Motor neuron (in vitro differentiated cells): ENCODE results near the gene VDAC2. TPM values are rescaled to one million over a fixed set of nuclear protein-coding genes. Genes with fewer than 3 reads are reported as not detected.
"Not testable (repeated sequence)": the region's sequence is repeated elsewhere in the genome, so short reads cannot be mapped to it uniquely, and the experiment has no call there.

Source experiments
- ATAC-seq, 8 experiments: fragments of 200-7000 bp; cut with Tn5 transposase; replicated peaks in 6 of 8; 2 replicates each; pipeline ENCODE4 v1.8.0; 2021; ENCODE audit warnings: mild to moderate bottlenecking in 8 of 8, moderate library complexity in 8 of 8
- H3K27ac ChIP-seq, 2 donors: fragments of 250-450 bp; sonication (Bioruptor Pico); 2 replicates each; pipeline ENCODE4 v1.9.0; 2021; ENCODE audit warnings: antibody characterized with exemption in 2 of 2, mild to moderate bottlenecking in 2 of 2, moderate library complexity in 1 of 2
- H3K4me1 ChIP-seq, 2 donors: fragments of 250-450 bp; sonication (Bioruptor Pico); replicated peaks in 1 of 2; 2 replicates each; pipeline ENCODE4 v1.6.1; 2021; ENCODE audit warnings: antibody characterized with exemption in 2 of 2, mild to moderate bottlenecking in 2 of 2, moderate library complexity in 1 of 2
- H3K4me3 ChIP-seq, 5 donors: fragments of 250-450 bp; sonication (Bioruptor Pico); 2 replicates each; pipeline ENCODE4 v1.9.0; 2021; ENCODE audit warnings: antibody characterized with exemption in 5 of 5, mild to moderate bottlenecking in 5 of 5, moderate library complexity in 4 of 5
- WGBS, 10 experiments: fragments of 450-650 bp; shearing (Covaris generic); methylation state at CpG; one replicate each; pipeline ENCODE4 v1.0.0; 2022; 5-methylcytosine and 5-hydroxymethylcytosine counted together
- in situ Hi-C, 9 experiments: fragments of 400-800 bp; cut with MboI; loops; one replicate each; pipeline ENCODE4 v1.15.0; 2021; ENCODE audit warnings: low sequenced_read_pairs in 9 of 9, low pct_unique_long_range_greater_than_20kb in 2 of 9; ENCODE audit not compliant: unreplicated experiment in 9 of 9
- total RNA-seq, 8 experiments: library from RNA; unstranded; fragments of 300-600 nt; gene quantifications; 2 replicates each; pipeline versions ENCODE4 v1.2.3 to v1.2.4, GENCODE V29; 2022

Gene VDAC2
- total RNA-seq, 8 experiments from 2014 or later: 198 to 262 (median 230) TPM

DNA sequence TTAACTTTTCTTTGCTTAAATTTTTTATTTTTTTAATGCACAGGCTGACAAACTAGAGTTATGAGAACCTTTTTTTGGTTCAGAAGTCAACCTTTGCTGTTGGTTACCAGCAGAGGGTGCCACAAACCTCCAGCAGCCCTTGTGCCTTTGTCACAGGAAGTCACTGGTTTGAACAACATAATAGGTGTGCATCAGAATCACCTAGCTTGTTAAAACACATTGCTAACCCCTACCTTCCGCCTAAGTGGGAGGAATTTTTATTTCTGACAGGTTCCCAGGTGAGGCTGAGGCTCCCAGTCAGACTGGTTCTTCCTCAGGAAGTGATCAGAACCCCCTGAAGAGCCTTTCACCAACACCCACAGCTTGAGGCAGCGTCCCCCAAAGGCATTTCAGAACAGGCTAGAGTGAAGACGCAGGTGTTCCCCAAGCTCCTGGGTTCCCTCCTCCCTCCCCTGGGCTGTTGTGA, 22.6 kb upstream of the VDAC2 start:
- in situ Hi-C loops: no loop called here
- H3K4me3 ChIP-seq: no peak overlapping the region
- no peaks in the 10 kb centered on the region for H3K4me1 ChIP-seq
- no peak overlapping the region for H3K27ac ChIP-seq
- WGBS, 10 experiments: 10 to 90% (median 83%) methylated on average over 1 to 2 of the region's 3 CpGs; no CpG with 5 or more reads in 5 of the 10 experiments
- ATAC-seq: peak in 4 of 8 experiments; percentile 1 to 32 (median 12)

DNA sequence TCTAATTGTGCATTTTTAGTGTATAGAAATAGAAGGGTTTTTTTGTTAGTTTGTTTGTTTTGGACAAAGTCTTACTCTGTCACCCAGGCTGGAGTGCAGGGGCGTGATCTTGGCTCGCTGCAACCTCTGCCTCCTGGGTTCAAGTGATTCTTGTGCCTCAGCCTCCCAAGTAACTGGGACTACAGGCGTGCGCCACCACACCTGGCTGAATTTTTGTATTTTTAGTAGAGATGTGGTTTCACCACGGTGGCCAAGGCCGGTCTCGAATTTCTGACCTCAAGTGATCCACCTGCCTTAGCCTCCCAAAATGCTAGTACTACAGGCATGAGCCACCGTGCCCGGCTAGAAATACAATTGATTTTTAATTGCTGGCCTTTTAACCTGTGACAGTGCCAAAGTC, 22.1 kb upstream of the VDAC2 start:
- H3K27ac ChIP-seq, ATAC-seq, H3K4me3 ChIP-seq, H3K4me1 ChIP-seq, in situ Hi-C loops: not testable (repeated sequence)
- WGBS, 10 experiments: 88 to 93% (median 92%) methylated on average over 2 to 9 of the region's 9 CpGs; no CpG with 5 or more reads in 7 of the 10 experiments

DNA sequence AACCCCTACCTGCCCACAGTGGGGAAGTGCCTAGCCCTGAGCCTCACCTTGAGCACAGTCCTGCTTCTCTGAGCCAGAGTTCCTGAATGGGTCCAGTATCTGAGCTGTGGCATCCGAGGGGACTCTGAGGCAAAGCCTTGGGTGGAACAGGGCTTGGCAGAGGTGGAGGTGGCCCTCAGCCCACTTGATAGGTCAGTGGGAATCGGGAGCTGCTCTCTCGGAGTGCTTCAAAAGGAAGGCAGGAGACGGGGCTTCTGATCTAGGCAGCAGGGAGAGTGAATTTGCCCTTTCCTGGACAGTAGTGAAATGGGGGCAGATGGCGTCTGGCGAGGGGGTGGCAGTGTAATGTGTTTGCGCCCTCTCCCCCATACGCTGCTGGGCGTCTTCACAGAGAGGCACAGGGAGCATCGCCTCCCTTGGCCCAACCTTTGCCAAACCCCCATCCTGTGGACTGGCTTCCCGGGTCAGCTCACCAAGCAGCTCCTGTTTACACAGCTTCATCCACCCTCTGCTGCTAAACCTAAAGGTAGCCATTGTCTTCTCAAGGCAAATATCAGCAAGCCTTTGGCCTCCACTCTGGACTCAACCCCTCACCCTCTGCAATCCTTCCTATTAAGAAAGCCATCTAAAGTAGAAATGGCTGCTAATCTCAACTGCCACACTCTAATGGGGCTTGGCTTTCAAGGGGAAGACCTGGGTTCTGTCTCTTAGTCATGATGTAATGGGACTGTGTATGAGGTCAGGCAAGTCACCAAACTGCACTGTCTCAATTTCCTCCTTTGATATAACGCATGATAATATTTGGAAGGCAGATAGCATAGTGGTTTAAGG, 21.1 kb upstream of the VDAC2 start:
- Histone ChIP-seq H3K4me1 (no peaks in the 10 kb centered on the region), H3K4me3 (no peak overlapping the region), H3K27ac (no peak overlapping the region)
- in situ Hi-C loops: no loop called here
- WGBS, 10 experiments: 83 to 100% (median 100%) methylated on average over 1 to 6 of the region's 12 CpGs; no CpG with 5 or more reads in 1 of the 10 experiments
- ATAC-seq: no peak

DNA sequence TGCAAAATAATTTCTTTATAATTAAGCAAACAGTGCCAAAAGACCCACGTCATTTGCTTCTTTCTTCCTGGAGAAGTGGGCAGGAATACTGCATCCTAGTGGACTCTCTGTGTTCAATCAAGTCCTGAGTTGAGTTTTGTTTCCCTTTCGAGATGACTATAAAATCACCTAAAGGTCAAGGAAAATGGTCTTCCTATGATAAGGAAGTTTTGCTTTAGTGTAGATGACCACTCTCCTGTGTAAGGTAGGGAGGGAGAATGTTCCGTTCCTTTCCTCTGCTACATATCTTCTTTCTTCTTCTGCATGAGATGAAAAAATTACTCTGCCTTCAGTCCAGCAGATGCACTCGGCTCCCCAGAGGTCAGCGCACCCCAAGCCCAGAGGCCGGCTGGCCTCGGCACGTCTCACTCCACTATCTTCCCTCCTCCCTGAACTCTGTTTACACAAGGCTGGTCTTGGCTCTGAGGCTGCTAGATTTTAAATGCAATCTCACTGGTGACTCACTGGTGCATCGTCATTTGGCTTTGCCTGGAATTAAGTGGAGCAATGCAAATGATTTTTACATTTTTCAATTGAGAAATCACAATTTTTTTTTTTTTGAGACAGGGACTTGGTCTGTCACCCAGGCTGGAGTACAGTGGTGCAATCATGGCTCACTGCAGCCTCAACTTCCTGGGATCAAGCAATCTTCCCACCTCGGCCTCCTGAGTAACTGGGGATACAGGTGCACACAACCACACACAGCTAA, 18.6 kb upstream of the VDAC2 start:
- ATAC-seq: peak; percentile 70 to 94 (median 87)
- in situ Hi-C loops: no loop called here
- no peak overlapping the region for H3K27ac ChIP-seq

DNA sequence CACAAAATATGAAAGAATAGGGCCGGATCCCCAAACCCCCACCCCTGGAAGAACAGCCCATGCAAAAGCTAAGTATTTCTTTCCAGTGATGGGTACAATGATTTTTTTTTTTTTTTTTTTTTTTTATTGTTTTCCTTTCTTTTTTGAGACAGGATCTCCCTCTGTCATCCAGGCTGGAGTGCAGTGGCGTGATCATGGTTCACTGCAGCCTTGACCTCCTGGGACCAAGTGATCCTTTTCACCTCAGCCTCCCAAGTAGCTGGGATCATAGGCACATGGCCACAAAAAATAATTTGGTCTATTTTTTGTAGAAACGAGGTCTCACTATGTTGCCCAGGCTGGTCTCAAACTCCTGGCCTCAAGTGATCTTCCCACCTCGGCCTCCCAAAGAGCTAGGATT, 16.0 kb upstream of the VDAC2 start:
- in situ Hi-C loops, H3K4me3 ChIP-seq, H3K4me1 ChIP-seq, ATAC-seq, H3K27ac ChIP-seq: not testable (repeated sequence)
- 80 to 100% (median 94%) methylated on average over 1 to 4 of the region's 4 CpGs; no CpG with 5 or more reads in 1 of the 10 experiments for WGBS, 10 experiments

More for the DNA sequence above, 18.6 kb upstream of the VDAC2 start:
- H3K4me1 ChIP-seq: no peaks in the 10 kb centered on the region
- WGBS, 10 experiments: 0 to 93% (median 67%) methylated on average over 2 to 10 of the region's 10 CpGs
- no peak overlapping the region for H3K4me3 ChIP-seq

DNA sequence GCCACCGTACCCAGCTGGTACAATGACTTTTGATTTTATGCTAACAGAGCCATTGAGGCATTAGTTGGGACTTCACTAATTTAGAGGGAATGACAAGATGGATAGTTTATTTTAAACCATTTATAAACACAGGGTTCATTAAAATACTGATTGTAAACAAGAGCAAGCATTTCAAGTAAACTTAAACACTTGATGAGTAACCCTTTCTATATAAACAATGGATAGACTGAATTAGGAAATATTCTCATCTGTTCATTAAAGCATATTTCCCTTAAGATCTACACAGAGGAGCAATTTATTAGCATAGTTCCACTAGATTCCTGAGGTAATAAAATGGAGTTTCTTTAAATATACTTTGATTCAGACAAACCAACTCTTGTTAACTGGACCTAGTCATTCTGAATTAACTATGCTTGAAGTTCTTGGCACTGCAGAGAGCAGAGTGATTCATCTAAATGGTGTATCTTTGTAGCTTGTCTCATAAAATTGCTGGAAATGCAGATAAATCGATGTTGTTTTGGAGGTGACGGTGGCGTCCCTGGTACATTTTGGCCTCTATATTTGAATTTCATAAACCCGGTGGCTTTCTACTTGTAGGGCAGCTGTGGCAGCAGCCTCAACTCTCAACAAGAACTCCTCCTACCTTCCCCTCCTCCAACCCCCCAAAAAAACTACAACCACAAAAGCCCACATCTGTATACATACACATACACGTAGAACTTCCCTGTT, 15.4 kb upstream of the VDAC2 start:
- peak in 1 of 8 experiments; percentile 5 for ATAC-seq
- 39 to 100% (median 100%) methylated on average over 1 to 5 of the region's 6 CpGs; no CpG with 5 or more reads in 1 of the 10 experiments for WGBS, 10 experiments
- no peaks in the 10 kb centered on the region for H3K4me1 ChIP-seq
- in situ Hi-C loops: no loop called here
- H3K4me3 ChIP-seq: no peak overlapping the region
- no peak overlapping the region for H3K27ac ChIP-seq

DNA sequence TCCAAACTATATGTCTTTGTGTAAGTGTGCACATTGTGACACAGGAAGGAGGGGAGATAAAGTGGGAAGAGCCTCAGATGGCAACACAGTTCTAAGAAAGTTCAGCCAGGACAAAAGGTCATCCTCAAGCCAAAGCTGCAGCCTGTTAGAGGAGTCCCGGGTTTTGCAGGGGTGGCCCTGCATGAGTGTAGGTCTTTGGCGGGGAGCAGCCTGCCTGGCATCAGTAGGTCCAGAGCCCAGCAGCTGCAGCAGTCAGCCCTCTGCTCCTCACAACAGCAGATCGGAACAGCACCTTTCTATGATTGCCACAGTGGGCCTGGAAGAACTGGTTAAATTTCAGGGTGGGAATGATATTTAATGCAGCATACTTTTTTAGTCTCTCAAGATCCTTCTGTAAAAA, 13.5 kb upstream of the VDAC2 start:
- ATAC-seq: no peak
- no peak overlapping the region for H3K27ac ChIP-seq
- in situ Hi-C loops: no loop called here

DNA sequence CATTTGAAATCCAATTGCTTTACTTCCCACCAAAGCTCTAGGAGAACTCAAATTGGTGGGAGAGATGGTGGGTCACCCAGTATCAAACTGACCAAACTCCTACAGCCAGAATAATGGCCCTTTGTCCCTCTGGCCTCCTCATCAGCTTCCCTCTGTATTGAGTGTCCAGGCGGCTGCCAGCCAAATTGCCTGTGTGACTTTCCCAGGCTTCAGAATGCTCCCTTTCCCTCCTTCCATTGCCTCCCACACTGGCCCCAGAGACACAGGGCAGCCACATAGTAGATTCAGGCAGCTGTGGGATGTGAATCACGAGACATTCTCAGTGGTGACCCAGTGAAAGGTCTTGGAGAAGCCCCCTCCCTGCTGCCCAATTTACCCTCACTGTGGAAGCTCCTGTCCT, 12.7 kb upstream of the VDAC2 start:
- no peak overlapping the region for H3K4me3 ChIP-seq
- in situ Hi-C loops: no loop called here
- H3K27ac ChIP-seq: no peak overlapping the region
- WGBS, 10 experiments: 78 to 100% (median 86%) methylated on average over 1 to 2 of the region's 2 CpGs; no CpG with 5 or more reads in 6 of the 10 experiments
- ATAC-seq: no peak
- H3K4me1 ChIP-seq: no peaks in the 10 kb centered on the region

More for the DNA sequence above, 13.5 kb upstream of the VDAC2 start:
- Histone ChIP-seq H3K4me1 (no peaks in the 10 kb centered on the region), H3K4me3 (no peak overlapping the region)
- WGBS, 10 experiments: 82 to 100% (median 98%) methylated on average over 1 to 3 of the region's 3 CpGs; no CpG with 5 or more reads in 6 of the 10 experiments

DNA sequence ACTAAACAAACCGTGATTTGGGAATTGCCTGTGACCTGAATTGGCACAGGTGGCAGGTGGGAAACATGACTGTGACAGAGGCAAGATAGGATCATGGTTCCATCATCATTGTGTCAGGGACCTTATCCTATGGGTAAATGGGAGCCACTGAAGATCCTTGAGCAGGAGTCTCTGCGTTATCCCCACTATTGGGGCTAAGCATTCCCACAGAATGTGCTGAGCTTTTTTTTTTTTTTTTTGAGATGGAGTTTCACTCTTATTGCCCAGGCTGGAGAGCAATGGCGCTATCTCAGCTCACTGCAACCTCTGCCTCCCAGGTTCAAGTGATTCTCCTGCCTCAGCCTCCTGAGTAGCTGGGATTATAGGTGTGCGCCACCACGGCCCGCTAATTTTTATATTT, 10.6 kb upstream of the VDAC2 start:
- in situ Hi-C loops: not testable (repeated sequence)
- WGBS, 10 experiments: 84 to 100% (median 100%) methylated on average over 1 to 6 of the region's 6 CpGs

DNA sequence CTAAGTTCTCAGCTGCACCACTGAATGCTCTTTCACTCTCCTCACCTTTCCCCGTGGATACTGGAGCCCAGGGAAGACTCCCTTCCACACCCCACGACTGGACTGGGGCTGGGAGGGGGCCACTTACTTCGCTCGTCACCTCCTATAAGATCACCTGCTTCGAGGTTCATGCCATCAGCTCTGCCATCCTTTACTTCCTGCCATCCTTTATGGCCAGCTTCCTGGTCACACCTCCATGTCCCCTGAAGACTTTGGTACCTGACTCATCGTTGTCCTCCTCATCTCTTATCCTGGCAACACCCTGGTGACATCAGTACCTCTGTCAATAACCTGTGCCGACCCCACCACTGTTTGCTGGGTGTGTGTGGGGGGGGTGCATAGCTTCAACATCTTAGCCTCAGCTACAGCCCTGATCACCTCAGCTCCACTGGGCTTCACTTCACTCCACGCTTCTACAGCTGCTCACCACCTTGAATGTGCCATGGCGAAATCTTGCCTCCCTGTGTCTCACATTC, 8.7 kb upstream of the VDAC2 start:
- 60 to 100% (median 92%) methylated on average over 1 to 7 of the region's 9 CpGs; no CpG with 5 or more reads in 4 of the 10 experiments for WGBS, 10 experiments
- in situ Hi-C loops: no loop called here
- ATAC-seq: no peak

More for the DNA sequence above, 10.6 kb upstream of the VDAC2 start:
- not testable (repeated sequence) for ATAC-seq, H3K27ac ChIP-seq, H3K4me3 ChIP-seq, H3K4me1 ChIP-seq

DNA sequence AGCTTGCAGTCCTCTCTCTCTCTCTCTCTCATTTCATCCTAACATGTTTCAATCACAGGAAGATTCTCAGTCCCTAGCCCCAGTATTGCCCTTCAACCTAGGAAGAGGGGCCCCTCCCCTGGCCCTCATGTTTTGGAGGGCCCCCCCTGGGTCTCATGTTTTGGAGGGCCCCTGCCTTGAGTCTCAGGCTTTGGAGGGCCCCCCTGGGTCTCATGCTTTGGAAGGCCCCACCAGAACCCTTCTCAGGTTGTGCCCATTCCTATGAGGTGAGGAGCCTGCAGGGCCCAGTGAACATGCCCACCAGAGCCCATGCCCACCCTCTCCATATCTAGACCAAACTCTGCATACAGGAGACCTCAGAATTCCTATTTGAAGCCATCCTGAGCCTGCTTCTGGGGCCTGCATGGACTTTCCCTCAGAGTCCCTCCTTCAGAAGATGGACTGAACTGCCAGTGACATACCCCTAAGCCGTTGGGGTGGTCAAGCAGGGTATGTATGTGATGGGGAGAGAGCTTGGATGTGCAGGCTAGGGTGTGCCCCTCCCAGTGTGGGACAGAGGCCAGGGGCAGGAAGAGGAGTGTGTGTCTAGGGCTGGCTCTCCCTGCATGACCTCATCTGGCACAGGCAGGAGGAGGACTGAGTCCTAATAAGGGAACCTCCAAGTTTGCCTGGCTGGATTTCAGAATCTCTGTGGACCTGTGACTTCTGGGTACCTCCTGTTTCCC, 8.1 kb upstream of the VDAC2 start:
- H3K4me1 ChIP-seq: peaks cover 0 to 5% of the 10 kb centered on the region in 2 donors
- in situ Hi-C loops: no loop called here
- WGBS, 10 experiments: no CpG with 5 or more reads among the region's 1 CpG
- peak in 5 of 8 experiments; percentile 28 to 96 (median 94) for ATAC-seq
- no peak overlapping the region for H3K4me3 ChIP-seq
- no peak overlapping the region for H3K27ac ChIP-seq

More for the DNA sequence above, 8.7 kb upstream of the VDAC2 start:
- Histone ChIP-seq H3K27ac (no peak overlapping the region), H3K4me3 (no peak overlapping the region), H3K4me1 (no peaks in the 10 kb centered on the region)

DNA sequence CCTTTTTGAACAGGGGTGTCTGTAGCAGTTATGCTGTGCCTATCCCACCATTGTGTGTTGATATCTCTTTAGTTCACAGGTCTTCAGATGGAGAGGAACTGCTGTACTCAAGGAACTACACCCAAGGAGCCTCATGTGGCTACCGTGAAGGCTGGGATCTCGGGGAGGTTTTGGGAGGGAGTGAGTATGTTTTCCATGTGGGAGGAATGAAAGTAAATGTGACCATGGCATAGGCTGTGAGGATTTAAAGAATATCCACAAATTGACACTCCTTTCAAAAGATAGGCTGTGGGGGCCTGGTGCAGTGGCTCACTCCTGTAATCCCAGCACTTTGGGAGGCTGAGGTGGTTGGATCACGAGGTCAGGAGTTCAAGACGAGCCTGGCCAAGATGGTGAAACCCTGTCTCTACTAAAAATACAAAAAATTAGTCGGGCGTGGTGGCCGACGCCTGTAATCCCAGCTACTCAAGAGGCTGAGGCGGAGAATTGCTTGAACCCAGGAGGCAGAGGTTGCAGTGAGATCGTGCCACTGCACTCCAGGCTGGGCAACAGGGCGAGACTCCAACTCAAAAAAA, 7.5 kb upstream of the VDAC2 start:
- peak in 3 of 8 experiments; percentile 45 to 54 (median 53) for ATAC-seq
- 20 to 100% (median 85%) methylated on average over 1 to 8 of the region's 11 CpGs; no CpG with 5 or more reads in 1 of the 10 experiments for WGBS, 10 experiments

More for the DNA sequence above, 7.5 kb upstream of the VDAC2 start:
- in situ Hi-C loops, H3K4me3 ChIP-seq, H3K27ac ChIP-seq, H3K4me1 ChIP-seq: not testable (repeated sequence)
